Activated T-helper 2 cell treated with anti-CD3 and anti-CD28 coated beads, Interferon-gamma antibody, Interleukin-2, Interleukin-4, amounts not matched to agents 10 μg/mL and 5 μg/mL and 100 μg/mL, durations not matched to agents 14 hours and 24 hours and 36 hours (primary cell): ENCODE measurements around the gene ZNF483. TPM values are rescaled to one million over a fixed set of nuclear protein-coding genes. Genes with fewer than 3 reads are reported as not detected.
"Not testable (repeated sequence)": the region's sequence is repeated elsewhere in the genome, so short reads cannot be mapped to it uniquely, and the experiment has no call there.

Experiments used
- DNase-seq: peaks from one replicate; pipeline ENCODE4 v3.0.0; 2021; ENCODE audit warnings: low spot score
- H3K27ac Mint-ChIP-seq: one replicate; pipeline ENCODE4 v1.8.0; 2021; ENCODE audit warnings: mixed read lengths
- H3K27me3 Mint-ChIP-seq: one replicate; pipeline ENCODE4 v1.8.0; 2021; ENCODE audit warnings: low read depth, mixed read lengths
- H3K36me3 Mint-ChIP-seq: one replicate; pipeline ENCODE4 v1.8.0; 2021; ENCODE audit warnings: low read depth, mixed read lengths
- H3K4me1 Mint-ChIP-seq: one replicate; pipeline ENCODE4 v1.8.0; 2021; ENCODE audit warnings: low read depth, mixed read lengths
- H3K4me3 Mint-ChIP-seq: one replicate; pipeline ENCODE4 v1.8.0; 2021; ENCODE audit warnings: low read depth, mild to moderate bottlenecking, moderate library complexity, mixed read lengths
- H3K9me3 Mint-ChIP-seq: one replicate; pipeline ENCODE4 v1.8.0; 2021; ENCODE audit warnings: mixed read lengths
- intact Hi-C: fragments of 100-400 bp; cut with micrococcal nuclease; formaldehyde crosslinking; loops from one replicate; pipeline ENCODE4 v1.15.1; 2023
- total RNA-seq: library from RNA; stranded (reverse); gene quantifications from 2 replicates; pipeline ENCODE4 v1.2.3, GENCODE V29; 2022

ZNF483 gene
- total RNA-seq, 1 donor from 2014 or later = 3.1 TPM

DNA sequence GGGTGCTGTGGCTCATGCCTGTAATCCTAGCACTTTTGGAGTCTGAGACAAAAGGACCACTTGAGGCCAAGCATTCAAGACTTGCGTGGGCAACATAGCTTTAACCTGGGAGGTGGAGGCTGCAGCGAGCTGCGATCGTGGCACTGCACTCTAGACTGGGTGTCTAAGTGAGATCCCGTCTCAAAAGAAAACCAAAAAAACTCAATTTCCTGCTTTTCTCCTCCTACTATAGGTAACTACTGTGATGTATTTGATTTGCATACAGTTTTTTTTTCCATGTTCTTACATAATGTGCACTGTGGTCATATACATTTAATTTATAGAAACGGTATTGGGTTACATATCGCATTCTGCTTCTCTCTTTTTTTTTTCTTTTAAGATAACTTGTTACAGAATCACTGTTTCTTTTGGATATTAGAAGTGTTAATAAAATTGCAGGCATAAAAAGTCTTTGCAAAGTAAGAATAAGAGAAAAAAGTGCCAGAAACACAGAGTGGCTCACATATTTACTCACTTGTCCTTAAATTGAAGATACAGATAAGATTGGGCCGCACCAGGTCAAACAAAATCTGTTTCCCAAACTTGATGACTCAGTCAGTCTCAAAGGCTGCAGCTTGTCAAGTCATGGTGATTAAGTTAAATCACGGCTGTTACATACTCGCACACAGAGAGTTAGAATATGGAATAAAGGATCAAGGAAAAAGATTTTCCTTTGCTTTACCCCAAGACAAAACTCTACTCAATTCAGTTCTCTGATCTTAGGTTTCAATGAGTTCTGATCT is 76.4 kb downstream of the ZNF483 start:
- Mint-ChIP-seq H3K9me3 (no peaks in the 10 kb centered on the region), H3K4me1 (peaks cover 18% of the 10 kb centered on the region), H3K27me3 (peaks cover 39% of the 10 kb centered on the region), H3K36me3 (no peaks in the 10 kb centered on the region), H3K27ac (no peak overlapping the region), H3K4me3 (no peak overlapping the region)
- DNase-seq = no peak
- intact Hi-C loops = no loop called here

GRCh38 chr9:111603041-111603440 is 78.1 kb downstream of the ZNF483 start:
- no peaks in the 10 kb centered on the region for H3K36me3 Mint-ChIP-seq
- intact Hi-C loops = no loop called here
- no peak overlapping the region for H3K27ac Mint-ChIP-seq
- peaks cover 31% of the 10 kb centered on the region for H3K27me3 Mint-ChIP-seq
- no peak overlapping the region for H3K4me3 Mint-ChIP-seq
- DNase-seq = no peak
- peaks cover 12% of the 10 kb centered on the region for H3K4me1 Mint-ChIP-seq
- no peaks in the 10 kb centered on the region for H3K9me3 Mint-ChIP-seq

DNA sequence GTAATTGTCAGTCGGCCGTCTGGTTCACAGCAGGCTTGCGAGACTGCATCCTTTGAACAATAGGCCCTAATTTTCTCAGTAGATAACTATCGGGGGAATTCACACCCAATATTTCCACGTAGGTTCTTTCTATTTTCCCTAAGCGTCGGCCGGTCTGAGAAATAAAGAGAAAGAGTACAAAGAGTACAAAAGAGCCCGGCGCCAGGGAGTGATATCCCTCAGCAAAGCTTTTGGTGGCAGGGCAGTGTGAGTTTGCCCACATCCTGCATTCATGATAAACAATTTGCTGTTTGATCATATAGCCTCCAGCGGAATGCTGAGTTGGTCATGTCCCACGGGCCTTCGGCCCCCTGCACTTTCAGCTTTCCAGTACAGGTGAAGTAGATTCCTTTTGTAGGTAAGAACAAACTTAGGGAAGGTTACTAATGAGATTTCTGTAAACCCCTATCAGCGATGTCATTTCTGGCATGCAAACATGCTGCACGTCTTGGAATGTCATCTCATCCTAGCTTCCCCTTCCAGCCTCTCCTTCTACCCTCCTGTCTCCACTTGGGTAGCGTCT is 79.2 kb downstream of the ZNF483 start:
- intact Hi-C loops = no loop called here
- Mint-ChIP-seq H3K36me3 (no peaks in the 10 kb centered on the region), H3K9me3 (no peaks in the 10 kb centered on the region), H3K4me3 (no peak overlapping the region), H3K27ac (no peak overlapping the region), H3K27me3 (peaks cover 28% of the 10 kb centered on the region), H3K4me1 (peaks cover 6% of the 10 kb centered on the region)
- no peak for DNase-seq

GRCh38 chr9:111605041-111605559 is 80.1 kb downstream of the ZNF483 start:
- intact Hi-C loops = no loop called here
- H3K9me3 Mint-ChIP-seq = no peaks in the 10 kb centered on the region
- DNase-seq = no peak
- H3K27me3 Mint-ChIP-seq = peaks cover 19% of the 10 kb centered on the region
- no peak overlapping the region for H3K27ac Mint-ChIP-seq
- no peak overlapping the region for H3K4me3 Mint-ChIP-seq
- no peaks in the 10 kb centered on the region for H3K36me3 Mint-ChIP-seq
- H3K4me1 Mint-ChIP-seq = peaks cover 4% of the 10 kb centered on the region

DNA sequence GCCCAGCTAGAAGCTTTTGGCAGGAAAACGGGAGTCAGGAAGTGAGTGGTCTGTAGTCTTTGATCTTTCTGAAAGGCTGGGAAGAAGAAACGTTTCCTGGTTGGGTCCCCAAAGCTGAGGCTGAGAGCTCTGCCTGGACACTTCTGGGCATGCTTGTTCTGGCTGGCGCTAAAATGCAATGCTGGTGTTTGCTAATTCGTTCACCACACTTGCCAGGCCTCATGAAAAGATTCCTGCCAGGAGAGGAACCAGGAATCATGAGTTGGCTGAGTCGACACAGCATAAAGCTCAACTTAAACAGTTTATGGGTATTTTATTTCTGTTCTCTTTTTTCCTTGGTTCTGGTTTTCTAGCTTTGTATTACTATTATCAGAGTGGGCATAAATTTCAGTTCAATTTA is 85.2 kb downstream of the ZNF483 start:
- H3K27ac Mint-ChIP-seq = no peak overlapping the region
- no peaks in the 10 kb centered on the region for H3K36me3 Mint-ChIP-seq
- intact Hi-C loops = no loop called here
- H3K4me3 Mint-ChIP-seq = no peak overlapping the region
- H3K27me3 Mint-ChIP-seq = peaks cover 14% of the 10 kb centered on the region
- H3K4me1 Mint-ChIP-seq = no peaks in the 10 kb centered on the region
- H3K9me3 Mint-ChIP-seq = no peaks in the 10 kb centered on the region
- DNase-seq = no peak

GRCh38 chr9:111610845-111611244 is 85.9 kb downstream of the ZNF483 start:
- DNase-seq = no peak
- H3K27ac Mint-ChIP-seq = no peak overlapping the region
- intact Hi-C loops = no loop called here

DNA sequence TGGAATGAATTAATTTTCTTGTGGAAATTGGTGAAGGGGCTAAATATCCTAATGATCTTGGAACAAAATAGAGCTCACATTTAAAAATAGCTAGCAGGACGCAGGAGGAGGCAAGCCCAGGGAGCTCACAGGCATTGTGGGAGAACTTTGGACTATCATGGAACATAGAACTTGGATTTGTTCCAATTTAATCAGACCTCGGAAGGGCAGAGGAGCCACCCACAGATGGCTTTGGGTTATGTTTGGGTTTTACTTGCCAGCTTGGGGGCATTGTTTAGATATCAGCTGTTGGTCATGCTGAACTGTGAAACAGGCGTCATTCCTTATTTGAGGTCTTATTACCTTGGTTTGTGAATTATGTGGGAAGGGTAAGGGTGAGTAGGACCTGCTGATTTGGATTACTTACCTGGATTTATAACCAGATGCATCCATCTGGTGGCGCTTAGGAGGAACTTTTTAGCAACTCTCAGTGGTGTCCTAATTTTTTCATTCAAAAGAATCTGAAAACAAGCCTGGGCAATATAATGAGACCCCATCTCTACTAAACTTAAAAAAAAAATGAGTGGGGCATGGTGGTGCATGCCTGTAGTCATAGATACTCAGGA is 88.6 kb downstream of the ZNF483 start:
- H3K27ac Mint-ChIP-seq = no peak overlapping the region
- no peaks in the 10 kb centered on the region for H3K9me3 Mint-ChIP-seq

More at GRCh38 chr9:111610845-111611244, 85.9 kb downstream of the ZNF483 start:
- no peak overlapping the region for H3K4me3 Mint-ChIP-seq
- no peaks in the 10 kb centered on the region for H3K36me3 Mint-ChIP-seq
- H3K27me3 Mint-ChIP-seq = peaks cover 11% of the 10 kb centered on the region
- no peaks in the 10 kb centered on the region for H3K4me1 Mint-ChIP-seq
- H3K9me3 Mint-ChIP-seq = no peaks in the 10 kb centered on the region

DNA sequence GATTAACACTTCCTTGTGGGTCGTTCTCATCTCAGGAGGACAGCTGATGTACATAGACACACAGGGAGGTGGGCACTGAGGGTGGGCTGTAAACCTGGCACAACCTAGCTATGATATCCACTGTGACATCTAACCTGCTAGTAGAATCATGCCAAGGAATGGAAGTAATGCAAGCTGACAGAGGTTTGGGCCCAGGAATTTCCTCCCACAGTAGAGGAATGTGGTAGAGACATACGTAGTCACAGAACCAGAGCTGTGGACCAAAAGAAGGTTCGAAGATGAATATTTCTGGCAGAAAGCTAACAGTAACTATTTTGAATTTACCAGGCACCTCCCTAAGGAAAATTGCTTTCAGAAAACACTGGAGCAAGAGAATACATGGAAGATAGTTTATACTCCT is 90.9 kb downstream of the ZNF483 start:
- H3K36me3 Mint-ChIP-seq = no peaks in the 10 kb centered on the region
- no peak overlapping the region for H3K27ac Mint-ChIP-seq
- no peaks in the 10 kb centered on the region for H3K4me1 Mint-ChIP-seq
- intact Hi-C loops = no loop called here
- peaks cover 10% of the 10 kb centered on the region for H3K27me3 Mint-ChIP-seq
- no peak overlapping the region for H3K4me3 Mint-ChIP-seq
- H3K9me3 Mint-ChIP-seq = no peaks in the 10 kb centered on the region
- DNase-seq = no peak

More for the DNA sequence above, 88.6 kb downstream of the ZNF483 start:
- DNase-seq = no peak
- intact Hi-C loops = no loop called here
- Mint-ChIP-seq H3K4me3 (no peak overlapping the region), H3K27me3 (peaks cover 14% of the 10 kb centered on the region), H3K4me1 (no peaks in the 10 kb centered on the region), H3K36me3 (no peaks in the 10 kb centered on the region)

GRCh38 chr9:111617349-111617748 is 92.4 kb downstream of the ZNF483 start:
- DNase-seq, H3K4me3 Mint-ChIP-seq, H3K9me3 Mint-ChIP-seq, H3K4me1 Mint-ChIP-seq, H3K36me3 Mint-ChIP-seq, H3K27ac Mint-ChIP-seq, intact Hi-C loops: not testable (repeated sequence)
- peaks cover 12% of the 10 kb centered on the region for H3K27me3 Mint-ChIP-seq

- Mint-ChIP-seq H3K4me3 (no peak overlapping the region), H3K4me1 (no peaks in the 10 kb centered on the region), H3K27ac (no peak overlapping the region), H3K27me3 (peaks cover 13% of the 10 kb centered on the region), H3K36me3 (no peaks in the 10 kb centered on the region), H3K9me3 (no peaks in the 10 kb centered on the region)
- intact Hi-C loops = no loop called here
- DNase-seq = no peak
Observed at GRCh38 chr9:111621895-111622480, 97.0 kb downstream of the ZNF483 start.

DNA sequence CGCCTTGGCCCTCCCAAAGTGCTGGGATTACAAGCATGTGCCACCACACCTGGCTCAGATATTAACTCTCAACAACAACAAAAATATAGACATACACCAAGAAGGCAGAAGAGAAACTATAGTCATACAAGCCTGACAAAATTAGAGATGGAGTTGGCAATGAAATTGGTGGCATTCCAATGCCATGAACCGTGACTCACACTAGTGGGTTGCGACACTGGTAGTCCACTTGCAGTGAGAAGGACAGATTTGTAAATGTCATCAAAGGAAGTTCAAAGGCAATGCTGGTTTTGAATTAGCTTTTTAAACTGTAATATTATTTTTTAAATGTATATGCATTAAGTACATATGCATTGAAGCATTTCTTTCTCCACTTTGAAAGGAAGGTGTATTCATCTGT is 97.6 kb downstream of the ZNF483 start:
- no peak overlapping the region for H3K27ac Mint-ChIP-seq
- H3K4me3 Mint-ChIP-seq = no peak overlapping the region
- H3K4me1 Mint-ChIP-seq = no peaks in the 10 kb centered on the region
- peaks cover 13% of the 10 kb centered on the region for H3K27me3 Mint-ChIP-seq
- intact Hi-C loops = no loop called here
- DNase-seq = no peak
- H3K9me3 Mint-ChIP-seq = no peaks in the 10 kb centered on the region
- H3K36me3 Mint-ChIP-seq = no peaks in the 10 kb centered on the region
